Left renal cortex interstitium (tissue), 4 donors: ENCODE results near the gene PLCE1. TPM values are rescaled to one million over a fixed set of nuclear protein-coding genes. Genes with fewer than 3 reads are reported as not detected.

Experiments
- DNase-seq, 4 donors: peaks; one replicate each; pipeline ENCODE4 v3.0.0-alpha.2; 2013; ENCODE audit warnings: low read depth in 4 of 4, low spot score in 2 of 4, missing footprints in 1 of 4
- polyA plus RNA-seq, 4 donors: library from polyadenylated mRNA; unstranded; fragments of 120-200 nt; gene quantifications; one replicate each; pipeline ENCODE4 v1.2.1, GENCODE V29; 2013; ENCODE audit not compliant: insufficient read length in 4 of 4

PLCE1 gene
- polyA plus RNA-seq, 4 donors, result 30.0 to 40.0 (median 34.8) TPM

DNA sequence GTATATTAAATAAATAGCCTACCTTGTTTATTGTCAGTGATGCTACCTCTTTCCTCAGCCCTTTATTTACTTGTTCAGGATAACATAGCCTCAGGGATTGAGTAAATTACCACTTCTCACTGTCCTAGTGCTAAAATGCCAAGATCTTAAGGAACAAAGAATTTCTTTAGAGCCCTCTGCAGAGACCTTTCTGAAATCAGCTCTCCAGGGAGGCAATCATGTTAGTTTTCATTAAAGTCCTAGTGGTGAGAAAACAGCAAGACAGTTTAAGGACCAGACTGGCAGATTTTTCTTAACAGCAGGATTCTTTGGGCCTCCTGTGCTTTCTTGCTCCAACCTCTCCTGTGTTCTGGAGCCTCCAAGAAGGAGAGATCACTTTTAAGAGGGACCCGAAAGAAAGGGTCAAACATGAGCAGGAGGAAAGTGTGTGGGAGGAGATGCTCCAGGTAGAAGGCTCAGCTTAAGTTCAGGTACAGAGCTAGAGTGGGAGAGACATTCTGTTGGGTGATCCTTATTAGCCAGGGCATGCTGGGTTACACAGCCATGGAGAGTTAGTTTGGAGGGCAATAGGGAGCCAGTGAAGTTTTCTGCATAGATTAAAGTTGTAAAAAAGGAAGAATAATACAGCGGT is 1.2 kb upstream of the PLCE1 start:
- DNase-seq, result no peak

GRCh38 chr10:93993414-93993781 is 333 bp upstream of the PLCE1 start:
- no peak for DNase-seq

- DNase-seq, result no peak
These were observed 689 bp downstream of the PLCE1 start for GRCh38 chr10:93994438-93994801.

GRCh38 chr10:93995182-93995581 is 1.5 kb downstream of the PLCE1 start:
- DNase-seq, result no peak

DNA sequence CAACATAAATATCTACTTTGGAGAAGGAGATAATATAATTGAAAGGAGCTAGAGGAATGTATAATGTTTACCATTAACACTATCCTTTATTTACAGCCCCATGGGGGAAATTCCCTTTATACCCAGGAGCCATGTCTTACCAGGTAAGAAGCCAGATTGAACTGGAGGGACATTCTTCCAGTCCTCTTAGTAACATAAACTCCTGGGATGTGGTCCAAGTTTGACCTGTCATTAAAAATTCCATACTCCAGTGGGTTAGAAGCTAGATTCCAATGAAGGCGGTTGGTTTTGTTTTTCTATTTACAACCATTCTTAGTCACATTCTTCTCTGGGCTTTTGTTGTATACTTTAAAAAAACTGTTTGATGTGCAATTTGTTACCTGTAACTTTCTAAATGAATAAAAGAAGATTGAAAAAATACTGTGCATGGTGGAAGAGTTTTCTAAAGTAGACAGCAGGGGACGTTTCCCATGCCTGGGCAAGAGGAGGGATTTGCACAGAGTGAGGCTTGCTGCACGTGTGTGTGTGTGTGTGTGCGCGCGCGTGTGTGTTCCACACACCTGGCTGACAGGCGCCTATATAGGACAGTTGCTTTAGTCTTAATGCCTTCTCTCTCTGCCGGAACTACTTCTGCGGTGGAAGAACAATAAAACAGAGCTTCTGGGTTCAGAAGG is 2.0 kb downstream of the PLCE1 start:
- DNase-seq, result no peak

DNA sequence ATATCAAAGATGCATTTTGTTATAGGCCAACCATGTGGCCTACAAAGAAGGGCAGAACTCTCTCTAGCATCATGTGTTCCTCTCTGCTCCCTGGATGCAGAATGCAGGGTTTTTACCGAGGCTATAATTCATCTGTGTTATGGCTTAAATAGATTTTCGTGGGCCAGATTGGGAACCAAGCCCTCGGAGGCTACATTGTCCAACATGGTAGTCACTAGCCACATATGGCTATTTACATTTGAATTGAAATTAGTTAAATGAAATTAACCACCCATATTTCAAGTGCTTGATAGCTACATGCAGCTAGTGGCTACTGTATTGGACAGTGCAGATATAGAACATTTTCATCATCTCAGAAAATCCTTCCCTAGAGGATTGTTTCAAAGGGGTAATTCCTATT is 2.8 kb downstream of the PLCE1 start:
- no peak for DNase-seq

DNA sequence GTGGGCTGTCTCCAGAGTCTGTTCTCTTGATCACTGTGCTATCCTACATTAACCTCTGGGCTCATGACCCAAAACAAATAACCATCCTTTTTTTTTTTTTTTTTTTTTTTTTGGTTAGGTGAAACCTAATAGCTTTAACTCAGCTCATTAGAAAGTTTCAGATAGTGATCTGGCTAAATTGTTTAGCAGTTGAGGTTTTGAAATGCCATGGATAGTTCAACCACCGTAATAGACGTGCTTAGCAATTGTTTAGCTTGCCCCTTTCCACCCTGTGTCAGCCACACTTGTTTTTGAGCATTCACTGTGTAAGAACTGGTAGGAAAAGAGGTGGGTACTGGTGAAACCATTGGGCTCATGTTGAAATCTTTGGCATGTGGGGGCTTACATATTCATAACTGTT is 3.8 kb downstream of the PLCE1 start:
- DNase-seq, result no peak

DNA sequence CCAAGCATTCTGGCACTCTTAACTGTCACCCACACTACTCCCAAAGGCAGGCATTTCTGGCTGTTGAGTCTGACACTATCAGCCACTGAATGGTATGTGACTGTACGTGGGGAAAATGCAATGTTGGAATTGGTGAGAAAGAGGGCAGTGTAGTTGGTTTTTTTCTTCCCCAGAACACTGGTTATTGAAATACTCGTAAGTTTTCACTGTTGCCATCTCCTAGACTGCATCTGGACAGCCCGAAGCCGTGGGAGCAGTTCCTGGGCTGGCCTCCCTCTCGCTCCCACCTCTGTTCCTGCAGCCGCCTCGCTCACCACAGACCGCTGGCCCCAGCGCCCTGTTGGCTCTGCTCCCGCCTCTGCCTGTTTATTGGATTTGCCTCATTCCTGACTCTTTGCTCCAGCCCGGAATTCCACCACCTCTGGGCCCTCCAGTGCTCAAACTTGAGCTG is 5.7 kb downstream of the PLCE1 start:
- DNase-seq, result no peak

- DNase-seq, result no peak
These were observed 7.1 kb downstream of the PLCE1 start for GRCh38 chr10:94000638-94001415.

GRCh38 chr10:94001416-94001810 is 7.7 kb downstream of the PLCE1 start:
- no peak for DNase-seq

GRCh38 chr10:94002156-94002555 is 8.4 kb downstream of the PLCE1 start:
- no peak for DNase-seq

- DNase-seq, result no peak
These were observed 9.8 kb downstream of the PLCE1 start for GRCh38 chr10:94003488-94003887.

- DNase-seq, result no peak
These were observed 11.3 kb downstream of the PLCE1 start for GRCh38 chr10:94005050-94005449.

GRCh38 chr10:94006591-94007550 is 13.1 kb downstream of the PLCE1 start:
- no peak for DNase-seq

DNA sequence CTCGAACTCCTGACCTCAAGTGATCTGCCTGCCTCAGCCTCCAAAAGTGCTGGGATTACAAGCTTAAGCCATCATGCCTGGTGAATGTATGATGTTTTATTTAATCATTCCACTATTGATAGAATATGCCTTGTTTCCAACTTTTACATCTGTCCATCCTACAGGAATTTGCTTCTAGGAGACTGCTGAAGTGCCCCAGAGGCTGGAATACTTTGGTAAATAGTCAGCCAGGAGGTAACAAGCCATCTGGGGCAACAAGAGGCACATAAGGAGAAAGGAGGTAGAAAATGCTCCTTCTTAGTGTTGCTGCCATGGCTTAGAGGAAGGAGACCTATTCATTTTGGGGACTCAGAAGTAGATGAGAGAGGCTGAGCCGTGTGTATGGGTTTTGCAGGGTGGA is 14.8 kb downstream of the PLCE1 start:
- DNase-seq, result no peak

- no peak for DNase-seq
These were observed 16.4 kb downstream of the PLCE1 start for GRCh38 chr10:94010116-94010515.

- DNase-seq, result no peak
These were observed 17.2 kb downstream of the PLCE1 start for GRCh38 chr10:94010886-94011285.

DNA sequence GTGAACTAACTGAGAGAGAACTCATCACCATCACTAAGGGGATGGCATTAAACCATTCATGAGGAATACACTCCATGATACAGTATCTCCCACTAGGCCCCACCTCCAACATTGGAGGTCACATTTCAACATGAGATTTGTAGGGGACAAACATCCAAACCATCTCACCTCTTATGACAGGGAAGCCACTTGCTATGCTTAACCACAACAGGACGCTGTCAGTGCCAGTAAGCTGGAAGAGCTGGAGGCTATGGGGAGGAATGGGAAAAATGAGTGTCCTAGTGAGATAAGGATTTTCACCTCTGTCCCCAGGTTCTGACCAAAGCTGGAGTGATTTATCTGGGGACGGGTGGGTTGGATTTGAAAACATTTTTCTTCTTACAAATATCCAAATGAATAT is 17.6 kb downstream of the PLCE1 start:
- no peak for DNase-seq

GRCh38 chr10:94012834-94013233 is 19.1 kb downstream of the PLCE1 start:
- DNase-seq, result no peak

DNA sequence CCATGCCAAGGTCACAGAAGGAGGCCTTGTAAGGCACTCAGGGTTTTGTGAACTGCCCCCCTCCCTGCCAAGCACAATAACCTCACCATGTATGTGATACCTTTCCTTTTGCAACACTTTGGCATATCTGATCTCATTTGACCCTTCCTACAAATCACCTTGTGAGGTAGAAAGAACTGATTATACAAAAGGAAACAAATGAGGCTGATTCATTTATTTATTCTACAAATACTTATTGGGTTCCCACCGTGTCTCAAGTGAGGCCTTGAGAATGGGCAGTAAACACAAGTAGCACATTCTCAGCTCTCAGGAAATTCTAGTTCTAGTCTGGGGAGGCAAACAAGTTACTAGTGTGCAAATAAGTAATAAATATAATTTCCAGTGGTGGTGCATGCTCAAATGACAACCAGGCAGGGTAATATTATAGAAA is 19.6 kb downstream of the PLCE1 start:
- DNase-seq, result no peak

GRCh38 chr10:94014304-94014703 is 20.6 kb downstream of the PLCE1 start:
- DNase-seq, result no peak
